TTC549 (cell line): ENCODE results near the gene MECR.

Experiments
- FAIRE-seq: peaks from 2 replicates; lab custom pipeline; 2012; peaks lifted over from hg19 to GRCh38; lab: Jason Lieb, UNC

MECR gene

DNA sequence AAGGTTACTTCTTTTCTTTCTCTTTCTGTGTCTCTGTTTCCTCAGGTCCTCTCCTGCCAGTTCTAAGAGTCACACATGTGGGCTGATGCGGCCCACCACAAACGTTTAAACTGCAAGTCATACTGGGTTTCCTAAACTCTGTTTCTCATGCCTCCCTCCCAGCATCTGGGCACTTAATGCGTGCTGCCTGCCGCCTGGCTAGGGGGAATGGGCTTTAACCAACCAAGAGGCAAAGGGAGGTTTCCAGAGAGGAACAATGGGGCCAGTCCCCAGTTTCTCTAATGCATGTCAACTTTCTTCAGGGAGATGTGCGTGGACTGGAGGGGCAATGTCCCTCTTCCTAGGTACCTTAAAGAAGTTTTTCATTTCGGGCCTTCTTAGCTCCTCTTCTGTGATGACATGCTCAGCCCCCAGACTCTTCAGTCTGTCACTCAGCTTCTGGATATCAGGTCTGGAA lies 29.1 kb downstream of the MECR start:
- FAIRE-seq = no peak

DNA sequence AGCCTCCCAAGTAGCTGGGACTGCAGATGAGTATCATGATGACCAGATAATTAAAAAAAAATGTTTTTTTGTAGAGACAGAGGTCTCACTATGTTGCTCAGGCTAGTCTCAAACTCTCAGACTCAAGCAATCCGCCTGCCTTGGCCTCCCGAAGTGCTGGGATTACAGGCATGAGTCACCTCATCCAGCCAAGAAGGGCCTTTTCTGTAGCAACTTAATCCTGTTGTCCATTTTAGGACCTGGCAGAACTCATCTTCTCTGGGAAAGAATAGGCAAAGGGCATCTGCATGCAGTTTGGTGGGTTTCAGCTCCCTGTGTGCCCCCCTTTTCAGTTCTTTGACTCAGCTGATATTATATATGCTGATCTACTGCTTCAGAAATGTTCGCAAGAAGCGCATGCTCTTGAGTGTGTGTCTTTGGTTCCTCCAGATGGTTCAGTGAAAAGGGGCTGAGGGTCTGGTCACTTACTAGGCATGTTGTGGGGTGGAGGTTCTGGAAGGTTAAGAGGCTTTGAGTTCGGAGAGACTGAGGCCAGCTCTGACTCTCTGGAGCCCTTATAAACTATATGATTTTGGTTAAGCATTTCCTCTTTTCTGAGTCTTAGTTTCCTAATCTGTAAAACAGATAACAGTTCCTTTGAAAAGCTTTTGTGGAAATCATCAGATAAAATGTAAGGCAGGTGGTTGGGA lies 29.7 kb downstream of the MECR start:
- FAIRE-seq = no peak

DNA sequence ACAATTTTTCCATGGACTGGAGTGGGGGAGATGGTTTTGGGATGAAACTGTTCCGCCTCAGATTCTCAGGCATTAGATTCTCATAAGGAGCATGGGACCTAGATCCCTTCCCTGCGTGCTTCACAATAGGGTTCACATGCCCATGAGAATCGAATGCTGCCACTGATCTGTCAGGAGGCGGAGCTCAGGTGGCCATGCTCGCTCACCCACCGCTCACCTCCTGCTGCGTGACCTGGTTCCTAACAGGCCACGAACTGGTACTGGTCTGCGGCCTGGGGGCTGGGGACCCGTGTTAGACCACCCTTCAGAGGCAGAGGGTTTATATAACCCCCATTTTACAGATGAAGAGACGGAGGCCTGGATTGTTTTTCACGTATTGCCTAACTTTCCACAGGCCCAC lies 32.7 kb downstream of the MECR start:
- no peak for FAIRE-seq

DNA sequence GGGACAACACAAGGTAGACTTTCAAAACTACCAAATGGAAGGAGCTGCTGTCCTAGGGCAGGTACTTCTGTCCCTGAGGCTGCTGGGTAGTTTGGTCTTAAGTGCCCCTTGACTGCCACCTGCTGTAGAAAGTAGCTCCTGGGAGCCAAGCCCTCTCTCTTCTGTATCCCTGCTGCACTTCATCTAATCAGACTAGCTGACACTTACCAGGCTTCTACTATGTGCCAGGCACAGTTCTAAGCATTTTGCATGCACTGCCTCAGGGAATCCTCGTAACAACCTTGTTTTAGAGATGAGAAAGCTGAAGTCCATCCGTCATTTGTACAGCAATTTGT lies 33.2 kb downstream of the MECR start:
- no peak for FAIRE-seq

DNA sequence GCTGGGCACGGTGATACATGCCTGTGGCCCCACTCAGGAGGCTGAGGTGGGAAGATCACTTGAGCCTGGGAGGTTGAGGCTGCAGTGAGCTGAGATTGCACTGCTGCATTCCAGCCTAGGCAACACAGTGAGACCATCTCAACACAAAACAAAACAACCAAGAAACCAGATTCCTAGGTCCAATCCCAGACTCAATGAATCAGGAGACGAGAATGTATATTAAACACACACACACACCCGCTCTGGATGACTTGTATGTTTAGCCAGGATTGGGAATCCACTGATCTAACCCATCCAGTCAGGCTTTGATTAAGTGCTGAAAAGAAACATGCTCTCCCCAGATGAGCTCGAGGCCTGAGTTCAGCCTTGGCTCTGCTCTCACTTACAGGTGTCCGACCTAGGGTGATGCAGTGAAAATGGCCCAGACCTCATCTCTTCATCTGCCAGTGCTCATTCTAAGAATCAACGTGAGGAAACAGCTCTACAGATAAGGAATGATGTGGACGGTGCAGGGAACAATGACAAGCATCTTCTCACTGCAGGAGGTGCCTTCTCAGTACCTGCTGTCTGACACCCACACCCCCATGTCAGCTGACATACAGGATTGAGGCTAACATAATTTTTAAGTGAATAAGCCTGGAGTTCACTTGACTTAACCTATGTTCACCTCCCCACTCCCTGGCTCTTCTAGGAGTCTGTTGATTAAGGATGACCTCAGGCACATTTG lies 33.7 kb downstream of the MECR start:
- FAIRE-seq = no peak

DNA sequence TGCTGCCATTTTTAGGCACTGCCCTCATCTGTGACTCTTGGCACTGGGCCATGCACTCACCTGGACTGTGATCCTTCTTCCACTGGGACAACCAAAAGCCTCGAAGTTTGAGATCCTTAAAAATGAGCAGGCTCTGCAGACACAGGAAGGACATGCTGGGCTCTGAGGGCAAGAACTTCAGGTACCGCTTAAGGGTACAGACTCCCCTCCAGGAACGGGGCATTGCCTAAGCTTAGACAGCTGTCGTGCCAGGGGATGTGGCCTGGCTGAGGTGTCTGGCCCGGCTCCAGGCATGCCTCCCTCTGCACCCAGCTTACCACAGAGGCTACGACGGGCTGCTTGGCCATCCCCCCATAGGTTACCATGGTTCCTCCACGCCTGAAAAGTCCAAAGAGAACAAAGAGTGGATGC lies 34.8 kb downstream of the MECR start:
- no peak for FAIRE-seq

DNA sequence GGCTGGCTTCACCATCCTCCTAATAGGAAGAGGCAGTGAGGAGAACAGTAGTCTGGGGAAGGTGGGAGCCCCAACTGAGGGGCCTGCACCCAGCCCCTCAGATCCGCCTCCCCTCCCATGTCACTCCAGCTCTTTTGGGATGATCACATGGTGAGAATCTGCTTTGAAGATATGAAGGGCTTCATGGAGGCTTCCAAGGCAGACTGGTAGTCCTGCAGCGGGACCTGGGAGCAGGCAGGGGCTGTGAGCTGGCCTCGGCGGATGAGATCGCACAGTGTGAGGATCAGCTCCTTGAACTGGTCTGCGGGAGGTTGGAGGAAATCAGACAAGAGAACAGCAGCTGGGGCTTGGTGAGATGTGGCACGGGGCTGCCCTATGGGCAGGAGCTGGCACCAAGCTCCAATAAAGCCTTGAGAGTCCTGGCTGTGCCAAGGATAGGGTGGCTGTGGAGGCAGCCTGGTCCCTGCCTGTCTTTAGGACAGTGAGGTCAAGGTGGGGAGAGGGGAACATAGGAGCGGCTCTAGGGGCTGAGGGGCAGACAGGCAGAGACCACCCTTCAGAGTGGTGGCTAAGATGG lies 36.8 kb downstream of the MECR start:
- no peak for FAIRE-seq

DNA sequence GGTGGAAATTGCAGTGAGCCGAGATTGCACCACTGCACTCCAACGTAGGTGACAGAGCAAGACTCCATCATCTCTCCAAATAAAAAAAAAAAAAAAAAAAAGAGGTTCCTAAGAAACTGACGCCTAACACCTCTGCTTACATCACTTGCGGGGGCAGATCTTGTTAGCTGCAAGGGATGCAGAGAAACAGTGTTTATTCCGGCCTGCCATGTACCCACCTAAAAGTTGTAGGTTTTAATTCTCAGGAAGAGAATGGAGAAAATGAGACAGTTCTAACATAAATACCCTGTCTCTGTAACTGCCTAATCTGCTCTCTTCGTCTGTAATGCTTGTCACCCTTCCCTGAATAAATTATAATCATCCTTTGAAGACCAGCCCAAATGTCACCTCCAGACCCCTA lies 40.0 kb downstream of the MECR start:
- no peak for FAIRE-seq

DNA sequence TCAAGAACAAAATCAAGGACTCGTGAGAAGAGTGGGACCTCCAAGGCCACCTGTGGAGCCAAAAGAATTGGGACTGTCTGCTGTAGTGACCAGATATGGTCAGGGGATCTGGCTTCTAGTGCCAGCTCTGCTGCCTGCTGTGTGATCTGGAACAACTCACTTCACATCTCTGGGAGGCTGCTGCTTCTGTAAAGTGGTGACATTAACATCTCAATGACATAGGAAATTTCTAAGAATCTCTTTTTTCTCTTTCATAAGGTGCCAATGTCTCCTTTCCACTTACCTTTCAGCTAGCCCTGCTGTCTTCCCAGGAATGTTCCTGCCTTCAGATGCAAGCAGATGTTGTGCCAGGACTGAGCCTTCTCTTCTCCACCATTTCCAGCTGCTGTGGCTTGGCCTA lies 44.0 kb downstream of the MECR start:
- no peak for FAIRE-seq

DNA sequence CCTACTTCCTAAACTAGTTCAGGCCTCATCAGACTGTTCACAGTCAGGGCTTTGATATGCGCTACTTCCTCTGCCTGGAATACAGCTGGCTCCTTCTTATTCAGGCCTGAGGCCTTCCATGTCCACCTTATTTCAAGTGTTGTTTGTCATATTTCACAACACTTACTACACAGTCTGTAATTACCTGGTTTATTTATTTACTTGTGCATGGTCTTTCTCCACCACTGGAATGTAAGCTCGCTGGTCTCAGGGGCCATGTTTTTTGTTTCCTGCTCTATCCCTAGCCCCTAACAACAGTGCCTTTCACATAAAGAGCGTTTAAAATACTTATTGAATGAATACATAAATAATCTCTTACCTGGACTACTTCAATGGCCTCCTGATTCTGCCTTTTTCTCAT lies 44.5 kb downstream of the MECR start:
- FAIRE-seq = no peak

DNA sequence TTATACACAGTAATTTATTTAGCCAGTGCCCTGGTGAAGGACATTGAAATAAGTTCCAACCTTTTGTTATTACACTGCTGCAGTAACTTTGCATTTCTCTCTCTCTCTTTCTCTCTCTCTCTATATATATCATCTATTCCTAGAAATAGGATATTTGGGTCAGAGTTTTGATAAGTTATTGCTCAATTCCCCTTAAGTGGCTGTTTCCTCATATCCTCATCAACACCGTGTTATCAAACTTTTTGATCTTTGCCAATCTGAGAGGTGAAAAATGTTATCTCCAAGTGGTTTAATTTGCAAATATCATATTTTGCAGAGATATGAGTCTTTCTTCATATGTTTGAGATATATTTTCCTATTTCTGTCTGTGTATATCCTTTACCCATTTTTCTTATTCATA lies 47.4 kb downstream of the MECR start:
- FAIRE-seq = no peak

DNA sequence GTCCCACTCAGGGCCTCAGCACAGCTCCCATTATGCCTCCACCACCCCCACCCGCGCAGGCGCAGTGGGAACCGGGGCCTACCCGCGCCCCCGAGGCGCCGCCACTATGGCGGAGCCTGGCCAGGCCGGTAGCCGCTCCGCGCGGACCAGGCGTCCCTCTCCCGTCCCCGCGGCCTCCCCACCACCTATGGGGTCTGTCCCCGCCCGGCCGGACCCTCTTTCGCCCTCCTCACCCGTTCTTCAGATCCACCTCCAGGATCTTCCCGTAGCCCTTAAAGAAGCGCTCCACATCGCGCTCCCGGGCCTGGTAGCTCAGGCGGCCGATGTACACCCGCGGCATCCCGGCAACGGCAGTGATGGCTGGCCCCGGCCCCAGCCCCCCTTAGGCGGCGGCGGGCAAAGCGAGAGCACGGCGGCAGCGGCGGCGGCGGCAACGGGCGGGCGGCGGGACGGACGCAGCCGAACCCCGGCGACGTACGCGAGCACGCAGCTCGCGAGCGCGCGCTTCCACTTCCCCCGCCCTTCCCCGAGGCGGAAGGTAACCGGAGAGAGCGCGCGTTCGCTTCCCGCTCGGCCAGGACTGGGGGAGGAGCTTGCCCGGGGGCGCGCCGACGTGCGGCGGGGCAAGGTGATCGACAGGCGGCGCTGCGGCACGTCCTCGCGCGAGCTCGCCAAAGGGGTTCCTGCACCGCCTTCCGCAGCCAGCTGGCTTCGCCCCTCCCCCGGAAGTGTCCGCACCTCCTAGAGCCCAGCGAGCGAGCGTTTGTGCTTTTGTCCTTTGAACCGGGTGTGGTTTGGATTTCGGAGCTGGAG lies 49.1 kb downstream of the MECR start, which contains the start of gene SRSF4:
TSS of gene SRSF4 (minus strand) at position 488 of the 813 bp plus-strand sequence. CDS start at position 340, 148 bp downstream.
- peak; percentile 11 for FAIRE-seq

DNA sequence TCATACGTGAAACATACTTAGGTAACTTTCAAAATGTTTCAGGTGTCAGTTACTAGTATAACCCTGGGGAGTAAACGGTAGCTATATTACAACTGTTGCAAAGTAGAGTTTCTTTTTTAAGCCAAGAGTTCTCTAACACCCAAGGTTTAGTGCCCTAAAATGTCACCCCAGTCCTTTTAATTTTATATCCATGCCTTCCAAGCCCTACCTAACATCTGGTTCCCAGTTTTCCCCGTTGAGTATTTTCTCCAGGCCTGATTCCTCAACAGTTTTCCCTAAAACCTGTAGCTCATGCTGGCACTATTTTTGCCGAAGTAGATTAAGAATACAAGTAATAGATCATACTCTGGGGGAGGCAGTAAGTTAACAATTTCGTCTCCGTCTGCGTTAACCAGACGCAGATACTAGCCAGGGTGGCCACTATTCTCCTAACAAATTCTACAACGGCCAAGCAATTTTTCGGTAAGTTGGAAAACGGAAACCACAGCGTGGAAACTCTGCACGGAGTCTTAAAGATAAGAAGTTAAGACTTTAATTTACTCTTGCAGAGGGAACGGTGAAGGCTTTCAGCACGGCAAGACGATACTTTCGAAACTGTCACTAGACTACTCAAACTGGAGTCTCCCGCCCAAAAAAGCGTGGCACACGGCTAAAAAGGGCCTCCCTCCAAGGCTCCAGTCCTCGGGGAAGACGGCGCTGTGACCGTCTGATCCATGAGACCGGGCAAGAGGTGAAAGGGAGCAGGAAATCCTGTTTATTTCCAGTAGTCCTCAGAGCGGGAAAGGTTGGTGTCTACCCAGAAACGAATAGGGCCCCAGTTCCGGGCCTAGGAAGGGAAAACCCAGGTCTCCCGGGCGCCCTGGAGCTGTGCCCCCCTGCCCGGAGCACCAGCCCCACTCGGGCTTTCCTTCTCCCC lies 50.0 kb downstream of the MECR start:
- FAIRE-seq = no peak

DNA sequence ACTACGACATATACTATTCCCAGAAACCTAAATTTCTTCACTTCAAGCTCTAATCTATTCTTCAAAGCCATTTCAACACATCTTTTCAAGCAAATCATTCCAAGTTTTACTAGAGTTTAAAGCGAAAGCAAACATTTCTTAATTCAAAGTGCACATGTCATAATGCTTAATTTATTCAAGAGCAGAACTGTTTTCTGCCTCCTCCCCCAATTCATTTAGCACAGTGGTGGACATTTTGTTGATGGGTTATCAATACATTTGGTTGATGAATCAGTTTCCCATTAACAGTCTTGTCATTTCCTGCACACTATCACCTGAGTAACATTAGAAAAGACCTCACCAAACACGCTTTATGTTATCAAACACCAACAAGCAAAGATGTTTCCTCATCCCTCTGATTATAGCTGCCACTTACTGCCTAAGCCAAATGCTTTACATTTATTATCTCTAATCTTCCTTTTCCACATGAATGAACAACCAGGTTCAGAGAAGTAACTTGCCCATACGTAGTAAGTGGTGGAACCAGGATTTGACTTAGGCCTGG lies 51.0 kb downstream of the MECR start:
- no peak for FAIRE-seq

DNA sequence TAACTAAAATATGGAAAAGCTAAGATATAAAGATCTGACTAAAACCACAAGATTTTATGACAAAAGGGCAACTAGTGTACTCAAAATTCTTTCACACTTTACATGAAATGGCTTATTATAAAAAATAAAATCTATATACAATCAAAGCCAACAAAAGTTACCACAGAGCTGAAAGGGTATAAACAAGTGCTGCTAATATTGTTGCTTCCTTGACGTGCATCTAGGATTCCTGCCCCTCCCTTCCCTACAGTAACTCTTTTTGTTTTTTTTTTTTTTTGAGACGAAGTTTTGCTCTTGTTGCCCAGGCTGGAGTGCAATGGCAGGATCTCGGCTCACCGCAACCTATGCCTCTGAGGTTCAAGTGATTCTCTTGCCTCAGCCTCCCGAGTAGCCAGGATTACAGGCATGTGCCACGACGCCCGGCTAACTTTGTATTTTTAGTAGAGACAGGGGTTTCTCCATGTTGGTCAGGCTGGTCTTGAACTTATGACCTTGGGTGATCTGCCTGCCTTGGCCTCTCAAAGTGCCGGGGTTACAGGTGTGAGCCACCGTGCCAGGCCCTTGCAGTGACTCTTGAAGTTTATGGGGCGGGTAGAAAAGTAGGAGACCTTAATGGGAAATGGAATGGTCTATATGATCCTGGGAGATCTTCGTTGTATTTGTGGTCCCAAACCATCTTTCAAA lies 53.6 kb downstream of the MECR start:
- FAIRE-seq = no peak

DNA sequence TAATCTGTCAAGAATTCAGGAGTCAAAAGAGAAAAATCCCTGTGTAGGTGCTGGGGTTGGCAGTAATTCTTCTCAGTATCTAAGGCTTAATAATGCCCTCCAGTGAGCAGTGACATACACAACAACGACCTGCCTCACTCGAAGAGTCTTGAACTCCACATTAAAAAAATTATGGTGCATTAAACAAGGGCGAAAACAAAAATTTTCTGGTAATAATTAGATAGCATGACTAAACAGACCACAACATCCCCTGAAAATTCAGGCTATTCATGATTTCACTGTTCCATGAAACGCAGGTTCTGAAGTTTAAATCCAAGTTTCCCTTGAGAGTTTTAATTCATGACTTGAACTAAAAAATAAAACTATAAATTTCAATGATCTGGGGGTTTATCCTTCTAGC lies 54.2 kb downstream of the MECR start:
- no peak for FAIRE-seq

DNA sequence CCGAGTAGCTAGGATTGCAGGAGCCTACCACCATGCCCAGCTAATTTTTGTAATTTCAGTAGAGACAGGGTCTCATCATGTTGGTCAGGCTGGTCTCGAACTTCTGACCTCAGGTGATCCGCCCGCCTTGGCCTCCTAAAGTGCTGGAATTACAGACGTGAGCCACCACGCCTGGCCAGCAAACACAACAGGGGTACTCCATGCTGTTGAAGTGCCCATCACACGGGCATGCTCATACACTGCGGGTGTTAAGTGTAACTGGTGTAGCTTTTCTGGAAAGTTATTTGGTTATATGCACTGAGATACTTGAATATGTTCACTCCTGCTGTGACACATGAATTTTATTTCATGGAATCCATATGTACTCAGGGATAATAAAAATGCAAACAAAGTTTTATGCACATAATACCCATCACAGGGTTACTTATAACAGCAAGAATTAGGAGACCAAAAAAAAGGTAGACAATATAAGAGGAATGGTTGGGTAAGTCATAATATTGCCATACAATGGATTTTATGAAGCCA lies 58.3 kb downstream of the MECR start:
- no peak for FAIRE-seq

DNA sequence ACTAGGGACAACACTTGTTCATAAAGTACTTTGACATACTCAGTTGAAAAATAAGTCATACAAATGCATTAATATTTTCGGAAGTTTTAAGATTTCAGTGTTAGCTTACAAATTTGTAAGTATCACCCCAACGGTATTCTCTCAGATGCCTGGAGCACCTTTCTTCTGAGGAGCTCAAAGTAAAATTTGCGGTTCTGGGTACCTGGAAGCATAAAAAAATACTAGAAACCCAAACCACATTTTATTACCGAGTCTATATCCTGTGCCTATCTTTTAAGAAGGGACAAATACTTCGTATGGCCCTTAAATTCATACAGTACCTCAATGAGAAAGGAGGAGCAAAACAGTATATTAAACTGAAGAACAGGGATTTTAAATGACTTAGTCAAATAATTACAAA lies 59.2 kb downstream of the MECR start:
- no peak for FAIRE-seq

DNA sequence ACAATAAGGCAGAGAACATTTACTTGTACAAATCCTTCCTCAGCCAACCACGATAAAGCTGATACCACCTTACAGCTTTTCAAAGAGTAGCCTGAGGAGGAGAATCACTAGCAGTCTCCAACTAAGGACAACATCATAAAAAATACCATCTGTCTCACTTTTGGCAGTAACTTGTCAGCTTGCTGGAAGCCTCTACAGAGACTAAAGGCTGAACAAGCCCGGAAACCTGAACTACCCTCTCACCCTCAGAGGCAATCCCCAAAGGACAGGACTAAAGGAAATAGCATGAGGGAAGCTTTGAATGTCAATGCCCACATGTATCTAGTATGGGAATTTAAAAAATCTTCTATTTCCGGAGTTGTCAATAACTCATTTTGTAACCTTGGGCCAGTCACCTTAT lies 59.6 kb downstream of the MECR start:
- FAIRE-seq = no peak

DNA sequence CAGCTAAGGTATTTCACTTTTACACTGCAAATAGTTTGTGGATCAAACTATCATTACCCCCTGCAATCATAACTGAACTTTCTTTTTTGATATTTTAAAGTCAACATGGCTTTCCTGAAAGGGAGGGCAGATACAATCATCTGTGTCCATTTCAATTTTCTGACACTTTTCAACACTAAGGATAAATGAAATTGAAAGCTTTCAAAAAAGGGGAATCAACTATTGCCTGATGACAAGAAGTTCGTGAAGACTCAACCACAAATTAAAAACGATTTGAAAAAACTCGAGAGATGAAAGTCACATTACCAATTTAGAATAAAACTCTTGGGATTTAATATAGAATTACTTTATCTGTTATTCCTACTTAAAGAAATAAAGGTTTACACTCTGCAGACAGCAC lies 60.8 kb downstream of the MECR start:
- no peak for FAIRE-seq

DNA sequence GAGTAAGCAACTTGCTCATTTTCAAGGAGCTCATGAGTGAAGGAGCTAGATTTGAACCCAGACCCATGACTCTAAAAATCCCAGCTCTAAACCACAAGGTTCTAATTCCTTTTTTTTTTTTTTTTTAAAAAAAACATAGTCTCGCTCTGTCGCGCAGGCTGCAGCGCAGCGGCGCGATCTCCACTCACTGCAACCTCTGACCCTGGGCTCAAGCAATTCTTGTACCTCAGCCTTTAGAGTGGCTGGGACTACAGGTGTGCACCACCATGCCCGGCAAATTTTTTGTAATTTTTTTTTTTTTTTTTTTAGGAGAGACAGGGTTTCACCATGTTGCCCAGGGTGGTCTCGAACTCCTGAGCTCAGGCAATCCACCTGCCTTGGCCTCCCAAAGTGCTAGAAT lies 62.8 kb downstream of the MECR start:
- FAIRE-seq = no peak
